Stomach smooth muscle (tissue), 2 donors: Measurements from ENCODE around the gene NSG2.

Experiments used
- H3K27ac ChIP-seq: one replicate; pipeline ENCODE4 v1.7.0; 2013; ENCODE audit warnings: mild to moderate bottlenecking, low read length, inconsistent platforms
- H3K27me3 ChIP-seq, 2 donors: one replicate each; pipeline ENCODE4 v1.7.0; 2013; ENCODE audit warnings: low read length in 2 of 2; ENCODE audit not compliant: insufficient read depth in 2 of 2, control insufficient read depth in 1 of 2
- H3K36me3 ChIP-seq, 2 donors: one replicate each; pipeline ENCODE4 v1.7.0; 2013; ENCODE audit warnings: low read length in 2 of 2; ENCODE audit not compliant: control insufficient read depth in 2 of 2, insufficient read depth in 2 of 2
- H3K4me1 ChIP-seq: one replicate; pipeline ENCODE4 v1.7.0; 2013; ENCODE audit warnings: low read length; ENCODE audit not compliant: control insufficient read depth, insufficient read depth
- H3K4me3 ChIP-seq, 2 donors: one replicate each; pipeline ENCODE4 v1.7.0; 2013; ENCODE audit warnings: low read length in 2 of 2
- H3K9ac ChIP-seq, 2 donors: one replicate each; pipeline ENCODE4 v1.7.0; 2013; ENCODE audit warnings: low read length in 2 of 2, mild to moderate bottlenecking in 1 of 2
- H3K9me3 ChIP-seq, 2 donors: one replicate each; pipeline ENCODE4 v1.7.0; 2013; ENCODE audit warnings: low read length in 2 of 2; ENCODE audit not compliant: control insufficient read depth in 2 of 2
- donor health status: healthy.
- donor health status: Pancreatic carcinoma.

Gene NSG2

DNA sequence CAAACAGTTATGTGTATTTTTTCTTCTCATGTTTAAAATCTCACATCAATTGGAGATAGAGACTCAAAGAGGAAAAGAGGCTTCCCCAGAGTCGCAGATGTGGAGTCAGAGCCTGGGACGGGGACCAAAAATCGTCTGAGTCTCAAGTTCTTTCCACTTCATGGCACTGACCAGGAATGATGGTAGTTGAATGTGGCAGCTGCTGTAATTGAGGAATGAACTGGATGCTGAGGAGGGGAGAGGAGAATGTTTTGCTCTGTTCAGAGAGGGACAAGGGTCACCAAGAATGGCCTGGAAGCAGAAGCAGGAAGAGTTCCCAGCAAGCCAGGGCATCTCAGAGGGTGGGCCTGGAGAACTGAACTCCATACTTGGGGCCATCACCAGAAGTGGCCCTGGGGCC is 103.9 kb downstream of the NSG2 start:
- H3K27me3 ChIP-seq, result peaks cover 0 to 3% of the 10 kb centered on the region in 2 donors
- no peak overlapping the region for H3K27ac ChIP-seq
- no peak overlapping the region for H3K9ac ChIP-seq
- no peaks in the 10 kb centered on the region for H3K36me3 ChIP-seq
- no peak overlapping the region for H3K4me3 ChIP-seq
- no peaks in the 10 kb centered on the region for H3K9me3 ChIP-seq
- no peaks in the 10 kb centered on the region for H3K4me1 ChIP-seq

- Histone ChIP-seq H3K27me3 (peaks cover 0 to 3% of the 10 kb centered on the region in 2 donors), H3K9me3 (no peaks in the 10 kb centered on the region), H3K27ac (no peak overlapping the region), H3K4me3 (no peak overlapping the region), H3K4me1 (no peaks in the 10 kb centered on the region), H3K36me3 (no peaks in the 10 kb centered on the region), H3K9ac (no peak overlapping the region)
These were observed 104.5 kb downstream of the NSG2 start for GRCh38 chr5:174149989-174150388.

- Histone ChIP-seq H3K27me3 (peaks cover 0 to 3% of the 10 kb centered on the region in 2 donors), H3K9me3 (no peaks in the 10 kb centered on the region), H3K9ac (no peak overlapping the region), H3K27ac (no peak overlapping the region), H3K4me3 (no peak overlapping the region), H3K4me1 (no peaks in the 10 kb centered on the region), H3K36me3 (no peaks in the 10 kb centered on the region)
These were observed 106.2 kb downstream of the NSG2 start for GRCh38 chr5:174151599-174152181.

DNA sequence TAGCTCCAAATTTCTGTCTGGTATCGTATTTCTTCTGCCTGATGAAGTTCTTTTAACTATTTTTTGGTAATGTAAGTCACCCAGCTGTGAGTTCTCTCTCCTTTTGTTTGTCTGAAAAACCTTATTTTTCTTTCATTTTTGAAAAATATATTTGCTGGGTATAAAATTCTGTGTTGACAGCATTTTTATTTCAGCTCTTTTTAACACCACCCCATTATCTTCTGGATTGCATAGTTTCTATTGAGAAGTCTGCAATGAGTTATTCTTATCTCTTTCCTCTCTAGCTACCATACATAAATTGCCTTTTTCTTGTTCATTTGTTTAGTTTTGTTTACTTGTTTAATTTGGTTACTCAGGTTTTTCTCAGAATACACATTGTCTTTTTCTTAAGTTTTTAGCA is 109.1 kb downstream of the NSG2 start:
- H3K27me3 ChIP-seq, result no peaks in the 10 kb centered on the region
- H3K36me3 ChIP-seq, result no peaks in the 10 kb centered on the region
- H3K27ac ChIP-seq, result no peak overlapping the region
- no peaks in the 10 kb centered on the region for H3K9me3 ChIP-seq
- no peak overlapping the region for H3K9ac ChIP-seq
- no peaks in the 10 kb centered on the region for H3K4me1 ChIP-seq
- no peak overlapping the region for H3K4me3 ChIP-seq

GRCh38 chr5:174155281-174155680 is 109.8 kb downstream of the NSG2 start:
- Histone ChIP-seq H3K27me3 (no peaks in the 10 kb centered on the region), H3K9ac (no peak overlapping the region), H3K36me3 (no peaks in the 10 kb centered on the region), H3K27ac (no peak overlapping the region), H3K4me1 (no peaks in the 10 kb centered on the region), H3K4me3 (no peak overlapping the region), H3K9me3 (no peaks in the 10 kb centered on the region)

DNA sequence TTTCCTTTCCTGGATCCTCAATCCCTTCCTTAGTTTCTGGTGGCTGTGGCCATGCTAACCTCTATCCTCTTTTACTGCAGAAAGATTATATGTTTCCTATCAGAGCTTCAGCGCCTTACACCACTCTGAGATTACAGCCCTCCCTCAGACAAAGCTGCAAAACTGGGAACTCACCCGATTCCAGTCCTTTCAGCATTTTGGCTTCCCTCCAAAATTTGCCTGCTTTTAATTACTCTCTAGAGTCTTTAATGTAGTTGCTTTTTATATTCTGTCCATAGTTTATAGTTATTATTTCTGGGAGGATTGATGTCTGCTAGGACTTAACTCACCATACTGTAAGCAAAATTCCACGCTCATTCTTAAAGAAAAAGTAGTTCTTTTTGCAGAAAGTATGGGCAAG is 110.2 kb downstream of the NSG2 start:
- no peak overlapping the region for H3K4me3 ChIP-seq
- H3K27ac ChIP-seq, result no peak overlapping the region
- no peak overlapping the region for H3K9ac ChIP-seq
- H3K4me1 ChIP-seq, result no peaks in the 10 kb centered on the region
- no peaks in the 10 kb centered on the region for H3K36me3 ChIP-seq
- no peaks in the 10 kb centered on the region for H3K27me3 ChIP-seq
- no peaks in the 10 kb centered on the region for H3K9me3 ChIP-seq

- Histone ChIP-seq H3K9ac (no peak overlapping the region), H3K9me3 (no peaks in the 10 kb centered on the region), H3K27ac (no peak overlapping the region), H3K27me3 (no peaks in the 10 kb centered on the region), H3K4me3 (no peak overlapping the region), H3K4me1 (no peaks in the 10 kb centered on the region), H3K36me3 (no peaks in the 10 kb centered on the region)
These were observed 111.5 kb downstream of the NSG2 start for GRCh38 chr5:174157048-174157447.
